GM20431 (cell line): ENCODE results near the gene NCR2.

Experiments
- in situ Hi-C: fragments of 300-500 bp; cut with MseI, MboI; formaldehyde crosslinking; loops from one replicate; pipeline ENCODE4 v1.15.0; 2020; ENCODE audit warnings: low sequenced_read_pairs; ENCODE audit not compliant: unreplicated experiment

The NCR2 gene

GRCh38 chr6:41386594-41386993, 51.2 kb downstream of the NCR2 start:
- in situ Hi-C loops: no loop called here

GRCh38 chr6:41392246-41392645, 56.8 kb downstream of the NCR2 start:
- in situ Hi-C loops: no loop called here

GRCh38 chr6:41396335-41396734, 60.9 kb downstream of the NCR2 start:
- in situ Hi-C loops: no loop called here

- in situ Hi-C loops: no loop called here
These were observed 64.0 kb downstream of the NCR2 start for GRCh38 chr6:41399424-41399823.
